Pancreas (tissue), 10 donors: ENCODE results near the gene SLC34A3. TPM values are rescaled to one million over a fixed set of nuclear protein-coding genes. Genes with fewer than 3 reads are reported as not detected.

Experiments
- ATAC-seq, 4 donors: fragments of 200-7000 bp; cut with Tn5 transposase; one replicate each; pipeline versions ENCODE4 v1.8.0 to v1.9.1; 2020; ENCODE audit warnings: mild to moderate bottlenecking in 4 of 4, moderate library complexity in 4 of 4
- DNase-seq, 6 donors: peaks; one replicate each; pipeline ENCODE4 v3.0.0-alpha.2; 2020
- FAIRE-seq: peaks from 2 replicates; lab custom pipeline; 2012; peaks lifted over from hg19 to GRCh38; lab: Jason Lieb, UNC
- H3K27ac ChIP-seq, 4 donors: fragments of 200-600 bp; sonication (generic); 1 replicate in 3 of 4; 2 replicates in 1 of 4; pipeline versions ENCODE4 v1.5.0 to v1.8.0; 2020
- H3K27me3 ChIP-seq, 4 donors: fragments of 200-600 bp; one replicate each; pipeline ENCODE4 v1.8.0; 2021
- H3K36me3 ChIP-seq, 3 donors: fragments of 200-600 bp; sonication (generic) in 1 of 3; one replicate each; pipeline versions ENCODE4 v1.5.0 to v1.8.0; 2020 to 2021
- H3K4me1 ChIP-seq, 3 donors: fragments of 200-600 bp; one replicate each; pipeline ENCODE4 v1.8.0; 2021
- H3K4me3 ChIP-seq, 4 donors: fragments of 200-600 bp; sonication (generic) in 2 of 4; one replicate each; pipeline versions ENCODE4 v1.5.0 to v1.8.0; 2020 to 2021
- H3K9me3 ChIP-seq, 4 donors: fragments of 200-600 bp; one replicate each; pipeline ENCODE4 v1.8.0; 2021
- CTCF ChIP-seq, 4 donors: fragments of 200-600 bp; sonication (generic) in 3 of 4; IDR thresholded peaks; one replicate each; pipeline versions ENCODE4 v1.5.0 to v1.8.0; 2021; ENCODE audit warnings: antibody characterized with exemption in 4 of 4
- WGBS, 2 donors: extraction: QIAGEN DNeasy Blood & Tissue Kit; methylation state at CpG; one replicate each; pipeline ENCODE4 v1.1.7; 2013; 5-methylcytosine and 5-hydroxymethylcytosine counted together
- intact Hi-C, 3 donors: fragments of 100-400 bp; cut with DNase I; formaldehyde crosslinking; loops; one replicate each; pipeline versions ENCODE4 v1.11.1 to v1.14.2; 2022
- polyA plus RNA-seq, 2 donors: library from polyadenylated mRNA; stranded (reverse); fragments of 200-250 nt; gene quantifications; one replicate each; pipeline ENCODE4 v1.2.3, GENCODE V29; 2013
- total RNA-seq, 6 donors: library from RNA; stranded (reverse); fragmentation: NEBNext Ultra II Directional in 4 of 6; extraction: Animal tissue kit (Norgen Biotek cat#: 25700) in 4 of 6; gene quantifications; one replicate each; pipeline versions ENCODE4 v1.2.1 to v1.2.4, GENCODE V29; 2021 to 2023
- donor health status: healthy with polysubstance abuse.
- donor health status: DM: no; HTN: no; CAD: no; lungs with moderate emphysema.
- donor health status: DM: no; HTN: no; CAD: no.
- donor health status: control.
- donor health status: control.
- donor health status: Bipolar disorder and iron deficiency.
- donor health status: DM: yes; HTN: yes; CAD: no.
- donor health status: DM: no; HTN: no; CAD: no.
- donor health status: DM: no; HTN: no; CAD: no.
- donor health status: DM: yes; HTN: yes; CAD: no.

Gene SLC34A3
- total and polyA plus RNA-seq, 8 donors, result 0.12 to 0.42 (median 0.20) TPM; not detected in 4

GRCh38 chr9:137206602-137207001 is 24.1 kb upstream of the SLC34A3 start:
- H3K27me3 ChIP-seq, result no peaks in the 10 kb centered on the region
- intact Hi-C loops, result no loop called here
- no peak for FAIRE-seq
- H3K36me3 ChIP-seq, result no peaks in the 10 kb centered on the region
- H3K4me1 ChIP-seq, result peaks cover 19 to 32% (median 19%) of the 10 kb centered on the region in 3 donors
- WGBS, 2 donors, result 40 to 41% methylated on average over 7 of the region's 7 CpGs
- no peaks in the 10 kb centered on the region for H3K9me3 ChIP-seq
- no peak for DNase-seq
- H3K27ac ChIP-seq, result no peak overlapping the region
- no peak for TF ChIP-seq CTCF (IDR thresholded peaks at IDR 0.05)
- H3K4me3 ChIP-seq, result peak overlapping the region in 1 of 4 donors; percentile 65
- no peak for ATAC-seq

GRCh38 chr9:137211532-137211931 is 19.2 kb upstream of the SLC34A3 start:
- TF ChIP-seq CTCF (IDR thresholded peaks at IDR 0.05), result no peak
- Histone ChIP-seq H3K27me3 (no peaks in the 10 kb centered on the region), H3K4me1 (peaks cover 3 to 5% (median 3%) of the 10 kb centered on the region in 3 donors), H3K4me3 (no peak overlapping the region), H3K36me3 (no peaks in the 10 kb centered on the region), H3K9me3 (no peaks in the 10 kb centered on the region), H3K27ac (no peak overlapping the region)
- DNase-seq (peak in 1 of 6 donors; percentile 58), FAIRE-seq (no peak), ATAC-seq (no peak)
- WGBS, 2 donors, result 87 to 88% methylated on average over 13 of the region's 13 CpGs
- intact Hi-C loops, result no loop called here

- Histone ChIP-seq H3K27me3 (no peaks in the 10 kb centered on the region), H3K4me1 (no peaks in the 10 kb centered on the region), H3K36me3 (no peaks in the 10 kb centered on the region), H3K4me3 (no peak overlapping the region), H3K9me3 (no peaks in the 10 kb centered on the region), H3K27ac (no peak overlapping the region)
- intact Hi-C loops, result no loop called here
- FAIRE-seq, result no peak
- TF ChIP-seq CTCF (IDR thresholded peaks at IDR 0.05), result no peak
- DNase-seq, result peak in 1 of 6 donors; percentile 33
- 81 to 86% methylated on average over 21 of the region's 21 CpGs for WGBS, 2 donors
- ATAC-seq, result no peak
These were observed 18.2 kb upstream of the SLC34A3 start for GRCh38 chr9:137212520-137212919.

- Histone ChIP-seq H3K27me3 (no peaks in the 10 kb centered on the region), H3K4me3 (no peak overlapping the region), H3K36me3 (no peaks in the 10 kb centered on the region), H3K4me1 (peaks cover 0 to 3% (median 0%) of the 10 kb centered on the region in 3 donors), H3K27ac (no peak overlapping the region), H3K9me3 (no peaks in the 10 kb centered on the region)
- no peak for TF ChIP-seq CTCF (IDR thresholded peaks at IDR 0.05)
- WGBS, 2 donors, result 89 to 91% methylated on average over 49 of the region's 49 CpGs
- intact Hi-C loops, result no loop called here
- FAIRE-seq (no peak), ATAC-seq (no peak), DNase-seq (peak in 1 of 6 donors; percentile 35)
These were observed 17.3 kb upstream of the SLC34A3 start for GRCh38 chr9:137213160-137214060.

GRCh38 chr9:137214620-137215019 is 16.1 kb upstream of the SLC34A3 start:
- TF ChIP-seq CTCF (IDR thresholded peaks at IDR 0.05), result no peak
- Histone ChIP-seq H3K4me3 (no peak overlapping the region), H3K27ac (no peak overlapping the region), H3K9me3 (no peaks in the 10 kb centered on the region), H3K27me3 (no peaks in the 10 kb centered on the region), H3K36me3 (no peaks in the 10 kb centered on the region), H3K4me1 (peaks cover 0 to 5% (median 0%) of the 10 kb centered on the region in 3 donors)
- intact Hi-C loops, result no loop called here
- FAIRE-seq (no peak), ATAC-seq (no peak), DNase-seq (peak in 1 of 6 donors; percentile 33)
- 91 to 97% methylated on average over 19 of the region's 19 CpGs for WGBS, 2 donors
